ENCODE data around the gene FGD2.

GRCh38 chr6:36980876-36981619, 24.4 kb upstream of the FGD2 start:
- no peak for TF ChIP-seq CTCF (IDR thresholded peaks at IDR 0.05)
- TF ChIP-seq EP300 (IDR thresholded peaks at IDR 0.05; ENCODE audit: low read depth): no peak
- TF ChIP-seq POLR2A (IDR thresholded peaks at IDR 0.05): no peak

All from transverse colon (tissue), 3 donors.